GM21367 (cell line): Measurements from ENCODE around the gene CFAP46.
"Not testable (repeated sequence)": the region's sequence is repeated elsewhere in the genome, so short reads cannot be mapped to it uniquely, and the experiment has no call there.

Experiments
- ATAC-seq: cut with Tn5 transposase; IDR thresholded peaks from one replicate; pipeline ENCODE4 v1.9.1; 2021; ENCODE audit not compliant: unreplicated experiment

Gene CFAP46

GRCh38 chr10:132798403-132798802 is 144.0 kb downstream of the CFAP46 start:
- no peak for ATAC-seq

GRCh38 chr10:132797986-132798385 is 144.4 kb downstream of the CFAP46 start:
- not testable (repeated sequence) for ATAC-seq

GRCh38 chr10:132796846-132797245 is 145.5 kb downstream of the CFAP46 start:
- no peak for ATAC-seq

GRCh38 chr10:132793871-132794849 is 148.2 kb downstream of the CFAP46 start:
- no peak for ATAC-seq

GRCh38 chr10:132793213-132793612 is 149.2 kb downstream of the CFAP46 start:
- no peak for ATAC-seq

- no peak for ATAC-seq
These were observed 149.6 kb downstream of the CFAP46 start for GRCh38 chr10:132792796-132793195.

- not testable (repeated sequence) for ATAC-seq
These were observed 150.3 kb downstream of the CFAP46 start for GRCh38 chr10:132792099-132792498.

GRCh38 chr10:132790934-132791829 is 151.2 kb downstream of the CFAP46 start:
- no peak for ATAC-seq

- no peak for ATAC-seq
These were observed 151.9 kb downstream of the CFAP46 start for GRCh38 chr10:132790470-132790869.

- no peak for ATAC-seq
These were observed 152.7 kb downstream of the CFAP46 start for GRCh38 chr10:132789659-132790148.

GRCh38 chr10:132788831-132789219 is 153.5 kb downstream of the CFAP46 start:
- no peak for ATAC-seq

- no peak for ATAC-seq
These were observed 154.1 kb downstream of the CFAP46 start for GRCh38 chr10:132788180-132788830.

GRCh38 chr10:132787495-132788179 is 154.7 kb downstream of the CFAP46 start:
- no peak for ATAC-seq

GRCh38 chr10:132786884-132787494 is 155.4 kb downstream of the CFAP46 start:
- no peak for ATAC-seq

GRCh38 chr10:132786476-132786883 is 155.9 kb downstream of the CFAP46 start:
- ATAC-seq: no peak

GRCh38 chr10:132785723-132786475 is 156.5 kb downstream of the CFAP46 start, which contains the start of gene NKX6-2:
Gene NKX6-2 (minus strand): TSS chr10:132786147. CDS start chr10:132785948, 199 bp downstream.
- ATAC-seq: no peak

- no peak for ATAC-seq
These were observed 157.3 kb downstream of the CFAP46 start for GRCh38 chr10:132784866-132785722.
